HepG2 (cell line): ENCODE measurements around the gene KIFC1. TPM values are rescaled to one million over a fixed set of nuclear protein-coding genes. Genes with fewer than 3 reads are reported as not detected.

Experiments
- CEBPG ChIP-seq: IDR thresholded peaks from 2 replicates; pipeline ENCODE4 v1.6.1; 2016
- HHEX ChIP-seq: IDR thresholded peaks from 2 replicates; pipeline ENCODE4 v1.6.1; 2016; ENCODE audit warnings: control low read depth
- LCORL ChIP-seq, 2 experiments: fragments of 450-650 bp in 1 of 2; sonication (generic) in 1 of 2; formaldehyde crosslinking in 1 of 2; IDR thresholded peaks; 2 replicates each; pipeline versions ENCODE4 v1.5.0 to v1.6.1; 2017 to 2020; ENCODE audit warnings: antibody characterized with exemption in 1 of 2, missing genetic modification reagents in 1 of 2
- MAX ChIP-seq: IDR thresholded peaks from 2 replicates; pipeline ENCODE4 v1.6.1; 2012; ENCODE audit warnings: inconsistent platforms
- POLR2AphosphoS5 ChIP-seq: IDR thresholded peaks from 2 replicates; pipeline ENCODE4 v1.6.1; 2012; ENCODE audit warnings: low read depth, low read length
- PRDM15 ChIP-seq: sonication (generic); formaldehyde crosslinking; IDR thresholded peaks from 2 replicates; pipeline ENCODE4 v1.4.0; 2020; ENCODE audit warnings: missing genetic modification reagents
- RBM39 ChIP-seq: fragments of 200-400 bp; formaldehyde crosslinking; IDR thresholded peaks from one replicate; pipeline ENCODE4 v1.6.1; 2018; ENCODE audit warnings: antibody characterized with exemption, mild to moderate bottlenecking, low read depth, low read length; ENCODE audit not compliant: poor library complexity, severe bottlenecking
- ZFP90 ChIP-seq: sonication (generic); formaldehyde crosslinking; IDR thresholded peaks from 2 replicates; pipeline ENCODE4 v1.8.0; 2022; ENCODE audit warnings: missing genetic modification reagents, mild to moderate bottlenecking, inconsistent platforms, borderline replicate concordance
- ZNF354B ChIP-seq: sonication (generic); formaldehyde crosslinking; IDR thresholded peaks from 2 replicates; pipeline ENCODE4 v1.8.0; 2022; ENCODE audit warnings: mild to moderate bottlenecking, missing genetic modification reagents
- ZNF547 ChIP-seq: sonication (generic); formaldehyde crosslinking; IDR thresholded peaks from 2 replicates; pipeline ENCODE4 v1.5.1; 2020; ENCODE audit warnings: mild to moderate bottlenecking, missing genetic modification reagents
- ZNF556 ChIP-seq: sonication (generic); formaldehyde crosslinking; IDR thresholded peaks from 2 replicates; pipeline ENCODE4 v1.4.0; 2020; ENCODE audit warnings: mild to moderate bottlenecking, missing genetic modification reagents, borderline replicate concordance
- ZNF577 ChIP-seq: sonication (generic); formaldehyde crosslinking; IDR thresholded peaks from 2 replicates; pipeline ENCODE4 v1.4.0; 2020; ENCODE audit warnings: mild to moderate bottlenecking, low read depth, missing genetic modification reagents, borderline replicate concordance
- ZNF781 ChIP-seq: sonication (generic); formaldehyde crosslinking; IDR thresholded peaks from 2 replicates; pipeline ENCODE4 v1.5.1; 2020; ENCODE audit warnings: borderline replicate concordance, mild to moderate bottlenecking, missing genetic modification reagents; ENCODE audit errors: not compliant biosample characterization
- ZNF792 ChIP-seq: IDR thresholded peaks from 2 replicates; pipeline ENCODE4 v1.6.1; 2016
- polyA plus RNA-seq, 8 experiments: library from polyadenylated mRNA; depleted of rRNA in 3 of 8; stranded (reverse) in 7 of 8; unstranded in 1 of 8; fragments of >200 nt; fragmentation: Illumina TruSeq in 4 of 8; extraction: Trizol in 4 of 8; gene quantifications; 2 replicates each; pipeline versions ENCODE4 v1.2.1 to v1.2.3, GENCODE V29; 2011 to 2016; ENCODE audit warnings: low read depth in 4 of 8, missing spikeins in 1 of 8, mixed read lengths in 1 of 8; ENCODE audit not compliant: insufficient read depth in 1 of 8
- total RNA-seq, 5 experiments: library from RNA; depleted of rRNA; stranded (reverse); fragments of >200 nt; fragmentation: Illumina TruSeq; extraction: Trizol; gene quantifications; 2 replicates each; pipeline ENCODE4 v1.2.3, GENCODE V29; 2016; ENCODE audit warnings: low read depth in 1 of 5
- TF ChIP-seq, protein P1 (sequence below): sonication (generic); formaldehyde crosslinking; IDR thresholded peaks from 2 replicates; pipeline ENCODE4 v1.4.0; 2020; ENCODE audit warnings: mild to moderate bottlenecking, missing genetic modification reagents, borderline replicate concordance
- TF ChIP-seq, protein P2 (sequence below): sonication (generic); formaldehyde crosslinking; conservative IDR thresholded peaks from 2 replicates; pipeline ENCODE4 v1.4.0; 2020; ENCODE audit warnings: missing genetic modification reagents

The KIFC1 gene
- total and polyA plus RNA-seq, 2 of the 13 experiments (the other 11 are each of a cell fraction or from before 2014, with no cell fraction given): 25.0 to 45.5 TPM

DNA sequence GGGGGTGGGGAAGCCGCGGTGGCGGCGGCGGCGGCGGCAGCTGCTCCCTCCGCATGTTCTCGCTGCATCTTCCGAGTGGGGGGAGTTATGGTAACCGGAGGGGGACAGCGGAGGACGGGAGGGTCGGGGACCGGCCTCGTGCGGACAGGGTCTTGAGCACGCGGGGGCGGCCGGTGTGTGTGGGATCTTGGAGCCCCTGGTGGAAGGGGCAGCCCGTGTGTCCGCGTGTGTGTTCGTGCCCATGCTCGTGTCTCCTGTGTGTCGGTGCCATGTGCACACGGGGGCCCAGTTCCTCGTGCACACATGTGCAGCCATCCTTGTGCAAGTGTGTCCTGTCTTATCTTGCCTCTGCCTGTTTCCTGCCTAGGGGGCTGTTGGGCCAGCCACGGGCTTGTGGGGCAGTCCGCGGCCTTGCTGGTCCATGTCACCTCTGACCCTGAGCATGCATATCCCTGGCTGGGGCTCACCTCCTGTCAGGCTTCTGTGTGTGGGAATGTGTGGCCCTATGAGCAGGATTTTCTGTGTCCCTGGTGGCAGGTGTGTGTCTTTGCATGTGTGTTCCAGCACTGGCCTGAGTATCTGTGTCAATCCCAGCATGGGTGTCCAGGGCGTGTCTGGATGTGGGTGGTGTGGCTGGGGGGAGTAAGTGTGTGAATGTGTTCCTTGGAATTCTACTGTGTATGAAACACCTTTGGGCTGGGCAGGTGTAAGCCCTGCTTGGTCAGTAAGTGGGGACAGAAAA lies 36.8 kb downstream of the KIFC1 start (continued):
- TF ChIP-seq, protein P1, sequence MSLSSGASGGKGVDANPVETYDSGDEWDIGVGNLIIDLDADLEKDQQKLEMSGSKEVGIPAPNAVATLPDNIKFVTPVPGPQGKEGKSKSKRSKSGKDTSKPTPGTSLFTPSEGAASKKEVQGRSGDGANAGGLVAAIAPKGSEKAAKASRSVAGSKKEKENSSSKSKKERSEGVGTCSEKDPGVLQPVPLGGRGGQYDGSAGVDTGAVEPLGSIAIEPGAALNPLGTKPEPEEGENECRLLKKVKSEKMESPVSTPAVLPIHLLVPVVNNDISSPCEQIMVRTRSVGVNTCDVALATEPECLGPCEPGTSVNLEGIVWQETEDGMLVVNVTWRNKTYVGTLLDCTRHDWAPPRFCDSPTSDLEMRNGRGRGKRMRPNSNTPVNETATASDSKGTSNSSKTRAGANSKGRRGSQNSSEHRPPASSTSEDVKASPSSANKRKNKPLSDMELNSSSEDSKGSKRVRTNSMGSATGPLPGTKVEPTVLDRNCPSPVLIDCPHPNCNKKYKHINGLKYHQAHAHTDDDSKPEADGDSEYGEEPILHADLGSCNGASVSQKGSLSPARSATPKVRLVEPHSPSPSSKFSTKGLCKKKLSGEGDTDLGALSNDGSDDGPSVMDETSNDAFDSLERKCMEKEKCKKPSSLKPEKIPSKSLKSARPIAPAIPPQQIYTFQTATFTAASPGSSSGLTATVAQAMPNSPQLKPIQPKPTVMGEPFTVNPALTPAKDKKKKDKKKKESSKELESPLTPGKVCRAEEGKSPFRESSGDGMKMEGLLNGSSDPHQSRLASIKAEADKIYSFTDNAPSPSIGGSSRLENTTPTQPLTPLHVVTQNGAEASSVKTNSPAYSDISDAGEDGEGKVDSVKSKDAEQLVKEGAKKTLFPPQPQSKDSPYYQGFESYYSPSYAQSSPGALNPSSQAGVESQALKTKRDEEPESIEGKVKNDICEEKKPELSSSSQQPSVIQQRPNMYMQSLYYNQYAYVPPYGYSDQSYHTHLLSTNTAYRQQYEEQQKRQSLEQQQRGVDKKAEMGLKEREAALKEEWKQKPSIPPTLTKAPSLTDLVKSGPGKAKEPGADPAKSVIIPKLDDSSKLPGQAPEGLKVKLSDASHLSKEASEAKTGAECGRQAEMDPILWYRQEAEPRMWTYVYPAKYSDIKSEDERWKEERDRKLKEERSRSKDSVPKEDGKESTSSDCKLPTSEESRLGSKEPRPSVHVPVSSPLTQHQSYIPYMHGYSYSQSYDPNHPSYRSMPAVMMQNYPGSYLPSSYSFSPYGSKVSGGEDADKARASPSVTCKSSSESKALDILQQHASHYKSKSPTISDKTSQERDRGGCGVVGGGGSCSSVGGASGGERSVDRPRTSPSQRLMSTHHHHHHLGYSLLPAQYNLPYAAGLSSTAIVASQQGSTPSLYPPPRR (CRISPR knock-in tag): peak; percentile 47; the same call in 1 of the 2 replicates
- peak; percentile 51 for TF ChIP-seq RBM39
- TF ChIP-seq, protein P2, sequence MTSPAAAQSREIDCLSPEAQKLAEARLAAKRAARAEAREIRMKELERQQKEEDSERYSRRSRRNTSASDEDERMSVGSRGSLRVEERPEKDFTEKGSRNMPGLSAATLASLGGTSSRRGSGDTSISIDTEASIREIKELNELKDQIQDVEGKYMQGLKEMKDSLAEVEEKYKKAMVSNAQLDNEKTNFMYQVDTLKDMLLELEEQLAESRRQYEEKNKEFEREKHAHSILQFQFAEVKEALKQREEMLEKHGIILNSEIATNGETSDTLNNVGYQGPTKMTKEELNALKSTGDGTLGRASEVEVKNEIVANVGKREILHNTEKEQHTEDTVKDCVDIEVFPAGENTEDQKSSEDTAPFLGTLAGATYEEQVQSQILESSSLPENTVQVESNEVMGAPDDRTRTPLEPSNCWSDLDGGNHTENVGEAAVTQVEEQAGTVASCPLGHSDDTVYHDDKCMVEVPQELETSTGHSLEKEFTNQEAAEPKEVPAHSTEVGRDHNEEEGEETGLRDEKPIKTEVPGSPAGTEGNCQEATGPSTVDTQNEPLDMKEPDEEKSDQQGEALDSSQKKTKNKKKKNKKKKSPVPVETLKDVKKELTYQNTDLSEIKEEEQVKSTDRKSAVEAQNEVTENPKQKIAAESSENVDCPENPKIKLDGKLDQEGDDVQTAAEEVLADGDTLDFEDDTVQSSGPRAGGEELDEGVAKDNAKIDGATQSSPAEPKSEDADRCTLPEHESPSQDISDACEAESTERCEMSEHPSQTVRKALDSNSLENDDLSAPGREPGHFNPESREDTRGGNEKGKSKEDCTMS (CRISPR knock-in tag): no peak
- TF ChIP-seq HHEX: no peak
- no peak for TF ChIP-seq ZNF577 (CRISPR knock-in tag)
- TF ChIP-seq MAX: peak; percentile 86
- TF ChIP-seq ZNF354B (CRISPR knock-in tag): no peak
- no peak for TF ChIP-seq LCORL (IDR thresholded peaks at IDR 0.05)
- peak; percentile 55 for TF ChIP-seq LCORL (CRISPR knock-in tag; IDR thresholded peaks at IDR 0.05)
- TF ChIP-seq ZFP90 (CRISPR knock-in tag): 0 out of 2 replicates have a peak, but pooled peaks have one; percentile 32
- no peak for TF ChIP-seq PRDM15 (CRISPR knock-in tag)
- no peak for TF ChIP-seq ZNF547 (CRISPR knock-in tag)
- TF ChIP-seq ZNF556 (CRISPR knock-in tag): no peak
- peak; percentile 14 for TF ChIP-seq ZNF781 (CRISPR knock-in tag)
- TF ChIP-seq POLR2AphosphoS5: no peak
- TF ChIP-seq CEBPG (CRISPR knock-in tag): peak; percentile 11; the same call in 1 of the 2 replicates
- 0 out of 2 replicates have a peak, but pooled peaks have one; percentile 38 for TF ChIP-seq ZNF792
